ENCODE measurements around the gene RBM48.

RBM48 gene

DNA sequence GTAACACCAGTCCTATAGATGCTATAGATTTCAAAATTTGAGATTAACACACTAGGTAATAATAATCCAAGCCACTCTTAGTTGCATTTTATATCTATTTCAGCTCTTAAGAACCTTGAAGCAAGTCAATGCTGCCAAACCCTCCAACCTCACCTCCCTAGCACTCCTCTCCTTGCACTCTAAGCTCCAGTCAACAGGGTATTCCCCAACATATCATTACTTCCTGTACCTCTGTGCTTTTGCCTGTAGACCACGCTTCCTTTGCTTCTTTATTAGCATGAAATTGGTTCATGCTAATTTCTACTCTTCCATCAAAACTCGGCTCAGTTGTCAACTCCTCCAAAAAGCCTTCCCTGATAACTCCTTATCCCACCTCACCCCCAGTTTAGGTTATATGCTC is 24.8 kb upstream of the RBM48 start:
- no peaks in the 10 kb centered on the region for H3K9me3 ChIP-seq (ENCODE audit: control insufficient read depth, low read length)
- H3K4me3 ChIP-seq (ENCODE audit: insufficient read depth, low read depth, low read length) = no peak overlapping the region
- no peaks in the 10 kb centered on the region for H3K4me1 ChIP-seq (ENCODE audit: control insufficient read depth, insufficient read depth, low read length)
- H3K27ac ChIP-seq (ENCODE audit: insufficient read depth, low read depth, low read length, poor library complexity, severe bottlenecking) = no peak overlapping the region
- peaks cover 2% of the 10 kb centered on the region for H3K36me3 ChIP-seq (ENCODE audit: control insufficient read depth, insufficient read depth, low read length)
- H3K27me3 ChIP-seq (ENCODE audit: control insufficient read depth, insufficient read depth, low read length, poor library complexity, severe bottlenecking) = no peaks in the 10 kb centered on the region
- WGBS, 2 experiments = 90 to 95% methylated on average over 2 of the region's 2 CpGs

DNA sequence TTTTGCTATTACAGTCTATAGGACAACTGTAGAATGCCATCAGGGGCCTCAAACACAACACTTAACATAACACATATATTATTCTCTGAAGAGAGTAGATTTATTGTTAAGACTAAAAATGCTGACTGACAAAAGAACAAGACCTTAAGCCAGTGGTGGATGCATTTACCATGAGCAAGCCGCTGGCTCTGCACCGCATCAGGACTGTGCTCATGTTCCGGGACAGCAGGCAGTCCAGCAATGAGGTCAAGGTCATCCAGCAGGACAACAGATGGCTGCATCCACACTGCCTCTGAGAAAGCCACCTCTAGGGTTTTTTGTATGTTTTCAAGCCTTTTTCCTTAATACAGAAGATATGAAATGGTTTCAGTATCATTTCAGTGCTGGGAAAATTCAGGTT is 24.0 kb upstream of the RBM48 start:
- Histone ChIP-seq H3K27me3 (ENCODE audit: control insufficient read depth, insufficient read depth, low read length, poor library complexity, severe bottlenecking) (no peaks in the 10 kb centered on the region), H3K9me3 (ENCODE audit: control insufficient read depth, low read length) (no peaks in the 10 kb centered on the region), H3K27ac (ENCODE audit: insufficient read depth, low read depth, low read length, poor library complexity, severe bottlenecking) (no peak overlapping the region), H3K4me3 (ENCODE audit: insufficient read depth, low read depth, low read length) (no peak overlapping the region), H3K4me1 (ENCODE audit: control insufficient read depth, insufficient read depth, low read length) (no peaks in the 10 kb centered on the region), H3K36me3 (ENCODE audit: control insufficient read depth, insufficient read depth, low read length) (peaks cover 2% of the 10 kb centered on the region)
- WGBS, 2 experiments = 94 to 96% methylated on average over 3 of the region's 3 CpGs

DNA sequence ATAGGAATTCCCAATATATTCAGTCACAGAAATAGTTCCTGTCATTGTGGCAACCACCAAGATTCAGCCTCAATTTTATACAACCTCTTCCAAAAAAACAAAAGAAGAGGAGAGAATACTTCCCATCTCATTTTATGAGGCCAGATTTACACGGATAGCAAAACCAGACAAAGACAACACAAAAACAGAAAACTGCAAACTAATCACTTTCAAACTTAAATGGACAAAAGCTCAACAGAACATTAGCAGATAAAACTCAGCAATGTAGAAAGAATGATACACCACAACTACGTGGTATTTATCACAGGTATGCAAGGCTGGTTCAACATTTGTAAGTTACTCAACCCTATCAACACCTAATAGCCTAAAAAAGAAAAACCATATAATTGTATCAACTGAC is 22.2 kb upstream of the RBM48 start:
- no peaks in the 10 kb centered on the region for H3K9me3 ChIP-seq (ENCODE audit: control insufficient read depth, low read length)
- H3K27me3 ChIP-seq (ENCODE audit: control insufficient read depth, insufficient read depth, low read length, poor library complexity, severe bottlenecking) = no peaks in the 10 kb centered on the region
- no peaks in the 10 kb centered on the region for H3K4me1 ChIP-seq (ENCODE audit: control insufficient read depth, insufficient read depth, low read length)
- no peak overlapping the region for H3K27ac ChIP-seq (ENCODE audit: insufficient read depth, low read depth, low read length, poor library complexity, severe bottlenecking)
- no peak overlapping the region for H3K4me3 ChIP-seq (ENCODE audit: insufficient read depth, low read depth, low read length)
- WGBS, 2 experiments = 87 to 89% methylated on average over 2 of the region's 2 CpGs
- H3K36me3 ChIP-seq (ENCODE audit: control insufficient read depth, insufficient read depth, low read length) = peaks cover under 1% of the 10 kb centered on the region

DNA sequence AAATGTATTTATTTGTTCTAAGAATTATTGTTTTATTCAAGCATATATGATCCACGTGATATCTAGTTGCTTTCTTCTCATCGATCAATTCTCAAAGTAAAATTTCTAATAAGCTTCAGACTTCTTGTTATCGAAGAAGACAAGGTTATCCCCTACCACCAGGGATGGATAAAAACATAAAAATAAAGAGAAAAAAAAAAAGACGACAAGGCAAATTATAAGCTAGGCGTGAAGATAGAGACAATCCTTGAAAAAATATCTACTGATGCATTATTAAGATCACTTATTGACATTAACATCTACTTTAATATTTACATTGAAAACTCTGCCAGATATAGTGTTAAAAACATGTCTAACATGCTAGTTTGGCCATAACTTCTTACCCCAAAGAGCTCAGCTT is 19.6 kb upstream of the RBM48 start:
- Histone ChIP-seq H3K4me1 (ENCODE audit: control insufficient read depth, insufficient read depth, low read length) (no peaks in the 10 kb centered on the region), H3K9me3 (ENCODE audit: control insufficient read depth, low read length) (no peaks in the 10 kb centered on the region), H3K36me3 (ENCODE audit: control insufficient read depth, insufficient read depth, low read length) (no peaks in the 10 kb centered on the region), H3K27ac (ENCODE audit: insufficient read depth, low read depth, low read length, poor library complexity, severe bottlenecking) (no peak overlapping the region), H3K4me3 (ENCODE audit: insufficient read depth, low read depth, low read length) (no peak overlapping the region), H3K27me3 (ENCODE audit: control insufficient read depth, insufficient read depth, low read length, poor library complexity, severe bottlenecking) (no peaks in the 10 kb centered on the region)
- WGBS, 2 experiments = 100% methylated on average over 5 of the region's 5 CpGs; no CpG with 5 or more reads in 1 of the 2 experiments

DNA sequence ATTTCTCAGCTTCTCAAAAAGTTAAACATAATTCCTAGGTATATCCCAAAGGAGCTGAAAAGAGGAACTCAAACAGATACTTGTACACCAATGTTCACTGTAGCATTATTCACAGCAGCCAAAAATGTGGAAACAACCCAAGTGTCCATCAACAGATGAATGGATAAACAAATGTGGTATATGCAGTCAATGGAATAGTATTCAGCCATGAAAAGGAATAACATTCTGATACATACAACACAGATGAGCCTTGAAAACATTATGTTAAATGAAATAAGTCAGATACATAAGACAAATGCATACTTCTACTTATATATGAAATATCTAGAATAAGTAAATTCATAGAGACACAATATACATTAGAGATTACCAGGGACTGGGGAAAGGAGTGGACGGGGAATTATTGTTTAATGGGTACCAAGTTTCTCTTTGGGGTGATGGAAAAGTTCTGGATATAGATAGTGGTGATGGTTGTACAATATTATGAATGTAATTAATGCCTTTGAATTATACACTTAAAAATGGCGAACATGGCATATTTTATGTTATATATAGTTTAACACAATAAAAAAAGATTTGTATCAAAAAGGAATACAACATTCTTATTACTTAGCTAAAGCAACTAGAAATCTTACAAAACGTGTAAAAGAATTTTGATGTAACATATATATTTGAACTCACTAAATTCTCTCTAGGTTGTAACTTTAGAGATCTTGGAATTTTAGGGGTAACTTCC is 15.3 kb upstream of the RBM48 start:
- H3K9me3 ChIP-seq (ENCODE audit: control insufficient read depth, low read length) = no peaks in the 10 kb centered on the region
- H3K4me3 ChIP-seq (ENCODE audit: insufficient read depth, low read depth, low read length) = no peak overlapping the region
- no peak overlapping the region for H3K27ac ChIP-seq (ENCODE audit: insufficient read depth, low read depth, low read length, poor library complexity, severe bottlenecking)
- WGBS, 2 experiments = 100% methylated on average over 1 of the region's 3 CpGs
- H3K36me3 ChIP-seq (ENCODE audit: control insufficient read depth, insufficient read depth, low read length) = peaks cover 4% of the 10 kb centered on the region
- H3K4me1 ChIP-seq (ENCODE audit: control insufficient read depth, insufficient read depth, low read length) = no peaks in the 10 kb centered on the region
- no peaks in the 10 kb centered on the region for H3K27me3 ChIP-seq (ENCODE audit: control insufficient read depth, insufficient read depth, low read length, poor library complexity, severe bottlenecking)

DNA sequence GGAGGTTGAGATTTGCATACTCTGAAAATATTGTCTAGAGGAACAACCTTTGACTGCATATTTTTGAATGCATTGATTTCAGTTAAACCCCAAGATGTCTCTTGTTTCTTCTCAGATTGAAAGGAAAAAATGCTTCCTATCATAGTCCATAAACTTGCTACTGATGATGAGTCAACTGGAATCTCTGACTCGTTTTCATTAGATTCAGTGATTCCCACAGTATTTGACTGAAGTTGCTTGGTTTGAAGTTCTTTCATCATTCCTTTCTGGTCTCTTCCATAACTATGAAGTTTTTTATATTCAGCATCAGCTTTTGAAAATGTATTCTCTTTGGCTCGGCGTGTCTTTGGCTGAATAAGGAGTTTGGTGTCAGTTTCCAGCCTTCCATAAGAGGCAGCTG is 11.0 kb upstream of the RBM48 start:
- 92 to 96% methylated on average over 3 of the region's 3 CpGs for WGBS, 2 experiments
- no peaks in the 10 kb centered on the region for H3K4me1 ChIP-seq (ENCODE audit: control insufficient read depth, insufficient read depth, low read length)
- H3K36me3 ChIP-seq (ENCODE audit: control insufficient read depth, insufficient read depth, low read length) = peaks cover 8% of the 10 kb centered on the region
- no peak overlapping the region for H3K4me3 ChIP-seq (ENCODE audit: insufficient read depth, low read depth, low read length)
- no peaks in the 10 kb centered on the region for H3K9me3 ChIP-seq (ENCODE audit: control insufficient read depth, low read length)
- H3K27me3 ChIP-seq (ENCODE audit: control insufficient read depth, insufficient read depth, low read length, poor library complexity, severe bottlenecking) = no peaks in the 10 kb centered on the region
- H3K27ac ChIP-seq (ENCODE audit: insufficient read depth, low read depth, low read length, poor library complexity, severe bottlenecking) = no peak overlapping the region

DNA sequence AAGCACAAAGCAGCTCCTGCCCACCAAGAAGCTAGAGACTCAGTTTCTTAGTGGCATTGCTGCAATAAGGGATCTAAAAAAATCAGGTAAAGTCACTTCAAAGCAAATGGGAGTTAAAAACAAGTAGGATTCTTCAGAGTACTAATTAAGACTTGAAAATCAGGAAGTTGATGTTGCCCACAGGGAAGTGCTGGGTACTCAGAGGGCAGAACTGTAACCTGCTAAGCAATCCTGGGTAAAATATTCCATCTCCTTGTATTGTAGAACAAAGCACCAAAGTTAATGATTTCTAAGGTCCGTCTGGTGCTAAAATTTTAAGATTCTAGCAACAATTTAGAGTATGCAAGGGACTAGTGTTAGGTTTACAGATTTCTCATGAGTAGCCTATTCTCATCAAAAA is 8.6 kb upstream of the RBM48 start:
- peaks cover 8% of the 10 kb centered on the region for H3K36me3 ChIP-seq (ENCODE audit: control insufficient read depth, insufficient read depth, low read length)
- no peaks in the 10 kb centered on the region for H3K9me3 ChIP-seq (ENCODE audit: control insufficient read depth, low read length)
- H3K27me3 ChIP-seq (ENCODE audit: control insufficient read depth, insufficient read depth, low read length, poor library complexity, severe bottlenecking) = no peaks in the 10 kb centered on the region
- H3K27ac ChIP-seq (ENCODE audit: insufficient read depth, low read depth, low read length, poor library complexity, severe bottlenecking) = no peak overlapping the region
- WGBS, 2 experiments = 83 to 94% methylated on average over 1 of the region's 1 CpG
- no peak overlapping the region for H3K4me3 ChIP-seq (ENCODE audit: insufficient read depth, low read depth, low read length)
- H3K4me1 ChIP-seq (ENCODE audit: control insufficient read depth, insufficient read depth, low read length) = no peaks in the 10 kb centered on the region

DNA sequence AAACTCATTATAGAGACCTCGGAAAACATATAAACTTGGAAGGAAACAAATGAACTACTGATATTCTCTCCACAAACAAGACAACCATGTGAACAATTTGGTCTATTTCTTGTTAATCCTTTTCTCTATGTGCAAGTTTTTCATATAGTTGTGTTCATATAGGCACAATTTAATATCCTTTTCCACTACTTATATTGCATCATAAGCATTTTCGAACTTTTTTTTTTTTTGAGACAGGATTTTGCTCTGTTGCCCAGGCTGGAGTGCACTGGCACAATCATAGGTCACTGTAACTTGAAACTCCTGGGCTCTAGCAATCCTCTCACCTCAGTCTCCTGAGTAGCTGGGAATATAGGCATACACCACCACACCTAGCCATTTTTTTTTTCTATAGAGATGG is 5.5 kb upstream of the RBM48 start:
- no peak overlapping the region for H3K27ac ChIP-seq (ENCODE audit: insufficient read depth, low read depth, low read length, poor library complexity, severe bottlenecking)
- no peaks in the 10 kb centered on the region for H3K27me3 ChIP-seq (ENCODE audit: control insufficient read depth, insufficient read depth, low read length, poor library complexity, severe bottlenecking)
- H3K4me3 ChIP-seq (ENCODE audit: insufficient read depth, low read depth, low read length) = no peak overlapping the region
- WGBS, 2 experiments = 94 to 97% methylated on average over 2 of the region's 2 CpGs
- H3K4me1 ChIP-seq (ENCODE audit: control insufficient read depth, insufficient read depth, low read length) = no peaks in the 10 kb centered on the region
- peaks cover 5% of the 10 kb centered on the region for H3K36me3 ChIP-seq (ENCODE audit: control insufficient read depth, insufficient read depth, low read length)
- no peaks in the 10 kb centered on the region for H3K9me3 ChIP-seq (ENCODE audit: control insufficient read depth, low read length)

DNA sequence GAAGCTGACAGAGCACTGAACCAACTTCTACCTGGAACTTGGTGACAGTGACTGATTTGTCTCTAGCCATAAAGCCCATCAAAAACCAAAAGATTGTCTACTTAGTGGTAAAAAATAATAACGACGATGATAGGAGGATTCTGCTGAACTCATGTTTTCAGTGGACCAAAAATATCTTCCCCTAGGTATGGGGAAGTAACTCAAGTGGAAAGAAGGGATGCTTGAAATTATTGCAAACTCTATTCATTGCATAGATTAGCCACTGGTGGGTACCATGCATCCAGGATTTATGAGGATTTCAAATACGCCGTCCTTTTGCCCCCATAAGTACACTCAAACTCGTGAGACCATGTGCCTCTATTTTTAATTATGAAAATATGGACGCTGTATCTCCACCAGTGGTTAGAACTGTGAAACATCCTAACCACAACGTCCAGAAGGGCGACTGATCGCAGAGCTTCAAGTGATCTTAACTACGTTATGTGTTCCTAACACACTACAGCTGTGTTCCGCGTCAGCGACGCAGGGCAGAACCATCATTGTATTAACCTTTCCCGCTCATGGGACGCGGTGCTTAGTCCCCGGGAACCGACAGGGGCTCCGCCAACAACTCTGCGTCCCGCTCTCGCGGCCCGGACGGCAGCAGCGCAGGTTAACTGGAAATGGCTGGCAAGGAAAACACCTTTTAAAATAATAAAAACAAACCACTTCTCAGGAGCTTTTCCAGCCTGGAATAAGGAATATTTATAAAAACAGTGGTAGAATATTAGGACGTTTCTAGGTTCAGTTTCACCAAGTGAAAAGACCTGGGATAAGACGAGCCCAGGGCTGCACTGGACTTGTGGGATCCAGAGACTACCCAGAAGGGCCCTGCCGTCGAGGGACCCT is 1.1 kb upstream of the RBM48 start:
- no peaks in the 10 kb centered on the region for H3K27me3 ChIP-seq (ENCODE audit: control insufficient read depth, insufficient read depth, low read length, poor library complexity, severe bottlenecking)
- no peak overlapping the region for H3K27ac ChIP-seq (ENCODE audit: insufficient read depth, low read depth, low read length, poor library complexity, severe bottlenecking)
- H3K4me1 ChIP-seq (ENCODE audit: control insufficient read depth, insufficient read depth, low read length) = peaks cover 4% of the 10 kb centered on the region
- H3K36me3 ChIP-seq (ENCODE audit: control insufficient read depth, insufficient read depth, low read length) = peaks cover 7% of the 10 kb centered on the region
- H3K4me3 ChIP-seq (ENCODE audit: insufficient read depth, low read depth, low read length) = peak overlapping the region; percentile 77
- WGBS, 2 experiments = 2 to 4% methylated on average over 31 of the region's 31 CpGs
- H3K9me3 ChIP-seq (ENCODE audit: control insufficient read depth, low read length) = no peaks in the 10 kb centered on the region

DNA sequence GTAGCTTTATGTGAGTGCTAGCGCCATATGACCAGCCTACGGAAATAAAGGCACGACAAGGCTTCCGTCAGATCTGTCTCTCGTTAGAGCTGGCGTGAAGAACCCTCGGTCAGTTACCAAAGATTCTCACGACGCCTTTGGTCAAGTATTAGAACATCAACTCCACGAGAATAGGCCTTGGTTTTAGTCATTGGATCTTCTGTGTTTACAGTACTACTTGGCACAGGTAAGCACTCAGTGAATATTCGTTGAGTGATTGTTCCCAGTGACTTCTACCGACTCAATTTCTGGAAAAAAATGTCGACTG is 316 bp downstream of the RBM48 start:
- 2% methylated on average over 13 of the region's 13 CpGs for WGBS, 2 experiments
- H3K36me3 ChIP-seq (ENCODE audit: control insufficient read depth, insufficient read depth, low read length) = peaks cover 18% of the 10 kb centered on the region
- peak overlapping the region; percentile 96 for H3K4me3 ChIP-seq (ENCODE audit: insufficient read depth, low read depth, low read length)
- peak overlapping the region; percentile 83 for H3K27ac ChIP-seq (ENCODE audit: insufficient read depth, low read depth, low read length, poor library complexity, severe bottlenecking)
- peaks cover 4% of the 10 kb centered on the region for H3K4me1 ChIP-seq (ENCODE audit: control insufficient read depth, insufficient read depth, low read length)
- no peaks in the 10 kb centered on the region for H3K9me3 ChIP-seq (ENCODE audit: control insufficient read depth, low read length)
- no peaks in the 10 kb centered on the region for H3K27me3 ChIP-seq (ENCODE audit: control insufficient read depth, insufficient read depth, low read length, poor library complexity, severe bottlenecking)
